Neural cell (in vitro differentiated cells): ENCODE data around the gene SLC6A11. TPM values are rescaled to one million over a fixed set of nuclear protein-coding genes. Genes with fewer than 3 reads are reported as not detected.

Experiments
- H2AFZ ChIP-seq: fragments of 200-600, 300-800 bp; sonication (generic), shearing (Covaris generic); 2 replicates; pipeline ENCODE4 v1.6.0; 2014; ENCODE audit warnings: low read depth, mild to moderate bottlenecking, antibody characterized with exemption, low read length, moderate library complexity
- H3F3A ChIP-seq: fragments of 200-600 bp; shearing (Covaris generic); 2 replicates; pipeline ENCODE4 v1.6.1; 2016; ENCODE audit warnings: mild to moderate bottlenecking, moderate library complexity, mixed read lengths, antibody characterized with exemption, low read length; ENCODE audit not compliant: insufficient read depth, poor library complexity, severe bottlenecking
- H3K27ac ChIP-seq: fragments of 200-600, 300-800 bp; sonication (generic), shearing (Covaris generic); 2 replicates; pipeline ENCODE4 v1.5.1; 2014; ENCODE audit warnings: mild to moderate bottlenecking, low read length, moderate library complexity
- H3K27me3 ChIP-seq: fragments of 300-800, 200-600 bp; sonication (generic), shearing (Covaris generic); 2 replicates; pipeline ENCODE4 v1.6.0; 2014; ENCODE audit warnings: mild to moderate bottlenecking, low read depth, low read length, moderate library complexity; ENCODE audit not compliant: insufficient read depth
- H3K36me3 ChIP-seq: fragments of 300-800, 200-600 bp; sonication (generic), shearing (Covaris generic); 2 replicates; pipeline ENCODE4 v1.5.1; 2014; ENCODE audit warnings: mild to moderate bottlenecking, antibody characterized with exemption, low read length, moderate library complexity; ENCODE audit not compliant: insufficient read depth
- H3K4me2 ChIP-seq: fragments of 300-800, 200-600 bp; sonication (generic), shearing (Covaris generic); 2 replicates; pipeline ENCODE4 v1.6.0; 2014; ENCODE audit warnings: mild to moderate bottlenecking, low read length
- H3K4me3 ChIP-seq: fragments of 300-800, 200-600 bp; sonication (generic), shearing (Covaris generic); 2 replicates; pipeline ENCODE4 v1.5.1; 2014; ENCODE audit warnings: mild to moderate bottlenecking, low read length, moderate library complexity
- H3K79me2 ChIP-seq: fragments of 200-600 bp; shearing (Covaris generic); replicated peaks from 2 replicates; pipeline ENCODE4 v1.6.0; 2014; ENCODE audit warnings: mild to moderate bottlenecking, low read length, moderate library complexity; ENCODE audit not compliant: insufficient read depth
- H3K9ac ChIP-seq: fragments of 300-800, 200-600 bp; sonication (generic), shearing (Covaris generic); 2 replicates; pipeline ENCODE4 v1.6.1; 2016; ENCODE audit warnings: mild to moderate bottlenecking, low read length, mixed read lengths
- H3K9me2 ChIP-seq: fragments of 200-600 bp; shearing (Covaris generic); 2 replicates; pipeline ENCODE4 v1.6.1; 2016; ENCODE audit warnings: mild to moderate bottlenecking, low read length, mixed read lengths; ENCODE audit not compliant: insufficient read depth
- H3K9me3 ChIP-seq: fragments of 200-600, 300-800 bp; sonication (generic), shearing (Covaris generic); 2 replicates; pipeline ENCODE4 v1.6.1; 2016; ENCODE audit warnings: mild to moderate bottlenecking, mixed run types, low read length, moderate library complexity, mixed read lengths
- H4K20me1 ChIP-seq: fragments of 200-600 bp; shearing (Covaris generic); 2 replicates; pipeline ENCODE4 v1.6.1; 2016; ENCODE audit warnings: mild to moderate bottlenecking, mixed run types; ENCODE audit not compliant: insufficient read depth
- EP300 ChIP-seq: fragments of 450-650 bp; conservative IDR thresholded peaks from 2 replicates; pipeline ENCODE4 v1.6.1; 2014; ENCODE audit warnings: antibody characterized with exemption, mild to moderate bottlenecking, moderate library complexity; ENCODE audit not compliant: poor library complexity, severe bottlenecking
- EZH2 ChIP-seq: fragments of 200-600, 300-800 bp; shearing (Covaris generic), sonication (generic); IDR thresholded peaks from 2 replicates; pipeline ENCODE4 v1.6.1; 2014; ENCODE audit warnings: antibody characterized with exemption, low read length, borderline replicate concordance, mild to moderate bottlenecking; ENCODE audit not compliant: insufficient read depth, poor library complexity, severe bottlenecking
- MXI1 ChIP-seq: fragments of 450-650 bp; conservative IDR thresholded peaks from 2 replicates; pipeline ENCODE4 v1.6.1; 2014; ENCODE audit warnings: antibody characterized with exemption, mild to moderate bottlenecking; ENCODE audit not compliant: poor library complexity, severe bottlenecking
- POLR2AphosphoS5 ChIP-seq: IDR thresholded peaks from 2 replicates; pipeline ENCODE4 v1.6.1; 2012
- RAD21 ChIP-seq: fragments of 450-650 bp; conservative IDR thresholded peaks from 2 replicates; pipeline ENCODE4 v1.6.1; 2014; ENCODE audit warnings: antibody characterized with exemption, mild to moderate bottlenecking, moderate library complexity
- REST ChIP-seq: IDR thresholded peaks from 2 replicates; pipeline ENCODE4 v1.6.1; 2012; ENCODE audit warnings: borderline replicate concordance
- SMC3 ChIP-seq: fragments of 450-650 bp; conservative IDR thresholded peaks from 2 replicates; pipeline ENCODE4 v1.6.1; 2014; ENCODE audit warnings: antibody characterized with exemption, mild to moderate bottlenecking, moderate library complexity; ENCODE audit not compliant: poor library complexity
- TAF1 ChIP-seq: IDR thresholded peaks from 2 replicates; pipeline ENCODE4 v1.6.1; 2012; ENCODE audit warnings: low read depth
- polyA plus RNA-seq: library from polyadenylated mRNA; depleted of rRNA; stranded (reverse); fragments of >200 nt; gene quantifications from 2 replicates; pipeline ENCODE4 v1.2.3, GENCODE V29; 2014
- TF ChIP-seq, protein P1 (sequence below): fragments of 450-650 bp; IDR thresholded peaks from 2 replicates; pipeline ENCODE4 v1.5.1; 2014; ENCODE audit warnings: antibody characterized with exemption, mild to moderate bottlenecking, moderate library complexity; ENCODE audit not compliant: poor library complexity, severe bottlenecking

Gene SLC6A11
- polyA plus RNA-seq, 1 donor from 2014 or later, result 4.2 TPM

DNA sequence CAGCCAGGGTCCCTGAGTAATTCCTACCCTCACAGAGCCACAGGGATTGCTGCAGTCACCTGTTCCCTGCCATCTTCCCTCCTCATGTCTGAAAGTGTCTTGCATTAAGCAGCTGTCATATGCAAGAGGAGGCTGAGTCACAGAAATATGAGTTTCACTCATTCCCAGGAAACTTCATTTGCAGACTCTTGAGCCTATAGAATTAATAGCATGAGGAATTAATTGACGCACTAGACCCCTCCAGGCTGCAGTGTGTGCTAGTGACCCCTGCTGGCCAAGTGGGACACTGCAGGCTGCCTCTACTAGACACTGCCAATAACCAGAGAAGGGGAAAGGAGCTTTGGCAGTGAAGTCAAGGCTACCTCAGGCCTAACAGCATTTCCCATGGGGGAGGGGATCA, 125.9 kb downstream of the SLC6A11 start:
- H3K36me3 ChIP-seq, result no peaks in the 10 kb centered on the region
- no peak overlapping the region for H3K27ac ChIP-seq
- no peaks in the 10 kb centered on the region for H4K20me1 ChIP-seq
- no peaks in the 10 kb centered on the region for H3K9me3 ChIP-seq
- no peak overlapping the region for H3K4me3 ChIP-seq
- H3K4me2 ChIP-seq, result no peak overlapping the region
- no peaks in the 10 kb centered on the region for H3K27me3 ChIP-seq
- no peaks in the 10 kb centered on the region for H3K9me2 ChIP-seq
- H3K9ac ChIP-seq, result no peak overlapping the region
- no peaks in the 10 kb centered on the region for H3K79me2 ChIP-seq
- TF ChIP-seq SMC3 (peak; percentile 30), EP300 (no peak), EZH2 (no peak), RAD21 (peak; percentile 36)
- TF ChIP-seq, protein P1, sequence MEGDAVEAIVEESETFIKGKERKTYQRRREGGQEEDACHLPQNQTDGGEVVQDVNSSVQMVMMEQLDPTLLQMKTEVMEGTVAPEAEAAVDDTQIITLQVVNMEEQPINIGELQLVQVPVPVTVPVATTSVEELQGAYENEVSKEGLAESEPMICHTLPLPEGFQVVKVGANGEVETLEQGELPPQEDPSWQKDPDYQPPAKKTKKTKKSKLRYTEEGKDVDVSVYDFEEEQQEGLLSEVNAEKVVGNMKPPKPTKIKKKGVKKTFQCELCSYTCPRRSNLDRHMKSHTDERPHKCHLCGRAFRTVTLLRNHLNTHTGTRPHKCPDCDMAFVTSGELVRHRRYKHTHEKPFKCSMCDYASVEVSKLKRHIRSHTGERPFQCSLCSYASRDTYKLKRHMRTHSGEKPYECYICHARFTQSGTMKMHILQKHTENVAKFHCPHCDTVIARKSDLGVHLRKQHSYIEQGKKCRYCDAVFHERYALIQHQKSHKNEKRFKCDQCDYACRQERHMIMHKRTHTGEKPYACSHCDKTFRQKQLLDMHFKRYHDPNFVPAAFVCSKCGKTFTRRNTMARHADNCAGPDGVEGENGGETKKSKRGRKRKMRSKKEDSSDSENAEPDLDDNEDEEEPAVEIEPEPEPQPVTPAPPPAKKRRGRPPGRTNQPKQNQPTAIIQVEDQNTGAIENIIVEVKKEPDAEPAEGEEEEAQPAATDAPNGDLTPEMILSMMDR, result peak; percentile 57
- no peaks in the 10 kb centered on the region for H3F3A ChIP-seq
- no peak overlapping the region for H2AFZ ChIP-seq

GRCh38 chr3:10942690-10943205, 126.7 kb downstream of the SLC6A11 start:
- H3K9me2 ChIP-seq, result no peaks in the 10 kb centered on the region
- H3F3A ChIP-seq, result no peaks in the 10 kb centered on the region
- H3K4me2 ChIP-seq, result no peak overlapping the region
- no peak for TF ChIP-seq RAD21
- TF ChIP-seq, protein P1, result no peak
- TF ChIP-seq EZH2, result no peak
- TF ChIP-seq TAF1, result no peak
- no peak for TF ChIP-seq EP300
- TF ChIP-seq POLR2AphosphoS5, result no peak
- TF ChIP-seq MXI1, result no peak
- TF ChIP-seq REST, result no peak
- TF ChIP-seq SMC3, result no peak
- no peaks in the 10 kb centered on the region for H3K27me3 ChIP-seq
- no peak overlapping the region for H3K9ac ChIP-seq
- H3K27ac ChIP-seq, result no peak overlapping the region
- no peak overlapping the region for H3K4me3 ChIP-seq
- no peaks in the 10 kb centered on the region for H3K9me3 ChIP-seq
- H3K36me3 ChIP-seq, result no peaks in the 10 kb centered on the region
- H4K20me1 ChIP-seq, result no peaks in the 10 kb centered on the region
- no peak overlapping the region for H2AFZ ChIP-seq
- H3K79me2 ChIP-seq, result no peaks in the 10 kb centered on the region
